ENCODE data around the gene TTYH2.
"Not testable (repeated sequence)": the region's sequence is repeated elsewhere in the genome, so short reads cannot be mapped to it uniquely, and the experiment has no call there.

Gene TTYH2

DNA sequence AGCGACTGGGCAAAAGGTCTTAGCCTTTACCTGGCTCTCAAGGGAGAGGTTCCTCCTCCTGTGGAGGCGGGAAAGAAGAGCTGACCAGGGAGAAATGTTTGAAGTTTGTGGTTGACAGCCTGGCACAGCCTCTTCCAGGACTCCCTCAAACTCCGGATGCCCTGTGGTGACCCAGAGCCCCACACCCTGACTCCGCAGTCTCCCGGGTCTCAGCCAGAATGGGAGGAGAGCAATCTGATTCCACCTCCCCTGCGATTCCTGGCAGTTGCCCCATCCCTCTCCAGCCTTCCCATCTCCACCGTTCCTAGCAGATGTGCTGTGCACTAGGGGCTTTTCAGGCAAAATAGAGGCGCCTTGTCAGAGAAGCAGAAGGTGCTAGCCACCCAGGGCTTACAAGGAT, 55.2 kb downstream of the TTYH2 start:
- no peak for DNase-seq

DNA sequence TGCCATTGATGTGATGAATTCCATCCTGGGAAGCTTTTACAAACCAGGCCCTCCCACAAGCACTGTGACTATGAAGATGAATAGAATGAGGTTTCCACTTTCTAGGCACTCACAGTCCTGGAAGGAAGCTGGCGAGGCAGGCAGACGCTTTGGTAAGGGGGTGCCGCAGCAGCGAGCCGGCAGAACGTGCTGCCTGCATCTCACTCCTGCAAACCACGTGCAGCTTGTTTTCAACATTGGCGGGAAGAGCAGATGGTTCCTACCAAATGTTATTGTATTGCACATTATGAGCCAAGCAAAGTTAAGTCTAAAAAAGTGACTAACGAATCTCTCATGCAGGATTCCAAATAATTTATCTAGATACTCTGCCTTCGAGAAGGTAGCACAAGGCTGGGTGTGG, 57.0 kb downstream of the TTYH2 start:
- no peak for DNase-seq

DNA sequence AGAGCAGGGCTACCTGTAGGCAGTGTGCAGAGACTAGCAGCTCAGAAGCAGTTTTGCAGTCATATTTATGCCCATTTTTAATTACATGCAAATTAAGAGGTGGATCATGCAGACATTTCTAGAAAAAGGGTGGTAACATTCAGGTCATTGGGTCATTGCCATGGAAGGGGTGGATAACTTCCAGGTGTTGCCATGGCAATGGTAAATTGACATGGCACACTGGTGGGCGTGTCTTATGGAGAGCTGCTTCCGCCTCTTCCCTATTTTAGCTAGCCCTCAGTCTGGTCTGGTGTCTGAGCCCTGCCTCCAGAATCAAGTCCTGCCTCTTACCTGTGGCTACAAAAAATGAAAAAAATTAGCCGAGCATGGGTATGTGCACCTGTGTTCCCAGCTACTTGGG, 57.9 kb downstream of the TTYH2 start:
- DNase-seq = no peak

DNA sequence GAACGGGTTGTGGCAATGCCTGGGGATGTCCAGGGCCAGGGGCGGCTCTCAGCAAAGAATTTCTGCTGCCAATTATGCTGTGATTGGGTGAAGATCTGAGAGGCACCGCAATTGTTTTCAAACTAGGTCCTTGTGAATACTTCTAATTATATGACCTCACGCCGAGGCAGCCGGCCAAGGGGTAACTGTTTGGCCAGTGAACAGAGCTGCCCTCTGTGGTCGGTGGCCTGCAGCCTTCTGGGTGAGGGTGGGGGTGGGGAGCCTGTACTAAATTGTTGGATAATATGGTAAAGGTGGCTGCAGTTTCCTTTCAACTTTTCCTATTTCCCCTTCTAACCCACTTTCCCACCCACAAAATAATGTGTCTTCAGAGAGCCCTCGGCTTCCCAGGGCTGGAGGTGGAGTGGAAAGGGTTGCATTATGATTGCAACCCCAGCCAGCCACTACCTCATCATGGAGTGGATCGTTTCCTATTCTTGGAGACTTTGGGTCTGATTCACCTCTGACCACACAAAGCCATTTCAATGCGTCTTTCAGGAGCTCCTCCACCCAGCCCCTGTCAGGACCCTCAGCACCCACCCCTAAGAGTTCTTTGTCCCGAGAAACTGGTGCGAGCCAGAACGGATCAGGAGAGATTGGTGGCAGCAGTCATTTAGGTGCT, 58.7 kb downstream of the TTYH2 start:
- DNase-seq = no peak

DNA sequence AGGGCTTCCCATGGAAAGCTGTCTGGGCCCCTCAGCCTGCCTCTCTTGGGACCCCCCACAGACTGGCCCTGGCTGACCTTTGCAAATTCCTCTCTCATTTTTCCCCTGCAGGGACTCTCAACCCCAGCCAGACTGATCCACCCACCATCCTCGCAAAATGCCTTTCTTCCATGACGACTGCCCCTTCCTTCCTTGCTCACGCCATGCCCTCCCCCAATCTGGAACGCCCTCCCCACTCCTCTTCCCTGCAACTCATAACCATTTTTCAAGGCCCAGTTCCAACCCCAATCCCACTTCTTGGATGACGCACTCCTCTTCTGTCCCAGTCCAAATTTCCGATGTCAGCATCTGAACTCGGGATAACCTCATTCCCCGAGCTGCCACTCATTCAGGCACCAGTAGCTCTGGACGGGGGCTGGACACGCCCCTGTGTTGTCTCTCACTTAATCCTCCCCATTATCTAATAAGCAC, 59.4 kb downstream of the TTYH2 start:
- no peak for DNase-seq

DNA sequence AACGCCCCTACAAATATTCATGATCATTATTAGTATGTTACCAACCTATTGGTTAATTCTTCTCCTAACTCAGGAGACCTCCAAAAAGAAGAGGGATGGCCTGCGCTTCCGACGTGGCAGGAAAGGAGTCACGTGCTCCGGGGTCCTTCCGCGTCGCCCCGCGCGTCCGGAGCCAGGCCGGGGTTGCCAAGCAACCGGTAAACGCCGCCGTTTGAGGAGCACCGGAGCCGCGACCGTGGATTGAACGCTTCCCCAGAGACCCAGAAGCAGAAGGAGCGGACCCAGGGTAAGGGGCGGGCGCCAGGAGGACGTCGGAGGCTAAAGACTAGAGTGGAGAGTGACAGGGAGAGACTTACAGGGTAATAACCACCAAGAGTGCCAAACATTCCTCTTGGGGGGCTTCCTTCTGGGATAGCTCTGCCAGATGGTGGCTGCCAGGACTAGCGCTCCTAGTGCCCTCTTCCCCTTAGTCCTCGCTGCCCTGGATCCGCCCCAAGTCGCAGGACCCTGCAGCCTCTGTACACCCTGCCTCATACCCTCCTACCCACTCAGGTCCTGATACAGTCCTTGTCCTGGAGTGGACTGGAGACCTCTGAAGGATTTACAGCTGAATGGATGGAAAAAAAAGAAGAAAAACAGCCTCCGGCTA, 60.8 kb downstream of the TTYH2 start, which contains the start of gene DNAI2:
Gene DNAI2 (plus strand): TSS at position 175 of the 649 bp plus-strand sequence. CDS start 7,584 bp downstream, outside the sequence.
- no peak for DNase-seq

DNA sequence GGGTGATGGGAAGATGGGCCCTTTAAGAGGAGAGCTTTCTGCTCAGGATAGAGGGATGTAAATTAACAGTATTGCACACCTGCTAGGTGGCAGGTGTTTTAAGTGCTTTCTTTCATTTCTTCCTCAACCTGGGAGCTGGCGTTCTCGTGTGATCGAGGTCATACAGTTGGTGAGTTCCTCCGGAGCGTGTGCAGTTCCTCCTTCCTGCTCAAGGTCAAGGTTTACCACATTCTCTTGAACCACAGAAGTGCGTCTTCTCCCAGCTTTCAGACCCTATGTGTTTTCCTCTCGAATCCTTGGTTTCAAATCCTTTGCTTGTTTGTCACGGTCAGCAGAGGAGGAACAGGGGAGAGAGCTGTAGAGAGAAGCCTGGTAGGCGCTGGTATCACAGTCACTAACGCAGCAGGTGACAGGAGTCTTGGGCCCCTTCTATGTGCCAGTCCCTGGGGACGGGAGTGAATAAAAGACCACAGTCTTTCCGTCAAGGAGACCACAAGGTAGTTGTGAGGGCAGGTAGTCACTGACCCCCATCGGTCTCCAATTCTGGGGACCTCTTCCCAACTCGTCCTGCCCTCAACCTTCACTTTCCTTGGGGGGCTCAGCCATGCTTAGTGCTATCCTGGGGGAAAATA, 61.5 kb downstream of the TTYH2 start:
- no peak for DNase-seq

DNA sequence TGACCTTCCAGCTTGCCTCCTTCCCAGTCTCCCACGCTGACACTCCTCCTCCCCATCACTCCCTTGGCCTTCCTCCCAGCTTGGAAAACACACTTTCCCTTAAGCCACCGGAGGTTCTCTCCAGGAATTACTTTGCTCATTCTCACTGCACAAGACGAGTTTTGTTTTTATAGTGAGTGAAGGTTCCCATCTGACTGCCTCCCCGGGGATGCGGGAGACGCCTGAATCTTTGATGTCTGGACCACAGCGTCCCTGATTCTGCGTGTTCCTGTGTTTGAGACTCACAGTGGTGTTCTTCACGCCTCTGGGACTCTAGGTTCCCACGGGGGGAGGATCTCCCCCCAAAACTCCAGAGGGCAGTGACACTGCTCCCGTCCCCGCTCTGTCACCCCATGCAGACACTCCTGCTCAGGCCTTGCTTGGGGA, 62.7 kb downstream of the TTYH2 start:
- no peak for DNase-seq

DNA sequence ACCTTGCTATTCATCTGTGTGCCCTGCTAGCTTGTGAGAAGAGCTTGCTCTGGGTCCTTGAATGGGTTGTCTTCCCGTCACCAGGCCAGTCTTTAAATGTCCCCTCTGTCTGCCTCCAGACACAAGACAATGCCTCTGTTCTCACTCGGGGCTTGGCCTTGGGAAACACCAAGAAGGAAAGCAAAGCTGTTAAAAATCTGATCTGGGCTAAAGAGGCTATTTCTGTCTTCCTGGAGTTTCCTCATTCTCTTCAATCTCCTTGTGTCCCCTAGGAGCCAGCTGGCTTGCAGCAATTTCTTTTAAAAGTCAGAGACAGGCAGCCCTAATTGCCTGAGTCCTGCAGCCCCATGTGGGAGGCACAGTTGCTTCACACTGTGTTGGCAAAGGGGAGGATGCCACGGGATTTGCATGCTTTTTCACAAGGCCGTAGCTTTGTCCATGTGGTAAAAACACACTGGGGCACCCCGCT, 63.2 kb downstream of the TTYH2 start:
- no peak for DNase-seq

DNA sequence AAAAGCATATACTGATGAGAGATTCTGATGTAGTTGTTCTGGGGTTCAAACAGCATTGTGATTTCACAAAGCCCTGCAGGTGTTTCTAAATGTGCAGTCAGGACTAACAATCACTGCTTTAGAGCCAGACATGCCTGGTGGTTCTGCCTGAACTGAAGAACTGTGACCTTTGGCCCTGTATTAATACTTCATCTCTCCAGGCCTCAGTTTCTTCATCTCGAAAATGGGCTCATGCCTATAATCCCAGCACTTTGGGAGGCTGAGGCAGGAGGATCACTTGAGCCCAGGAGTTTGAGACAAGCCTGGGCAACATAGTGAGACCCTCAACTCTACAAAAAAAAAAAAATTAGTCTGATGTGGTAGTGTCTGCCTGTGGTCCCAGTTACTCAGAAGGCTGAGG, 64.6 kb downstream of the TTYH2 start:
- DNase-seq = no peak

DNA sequence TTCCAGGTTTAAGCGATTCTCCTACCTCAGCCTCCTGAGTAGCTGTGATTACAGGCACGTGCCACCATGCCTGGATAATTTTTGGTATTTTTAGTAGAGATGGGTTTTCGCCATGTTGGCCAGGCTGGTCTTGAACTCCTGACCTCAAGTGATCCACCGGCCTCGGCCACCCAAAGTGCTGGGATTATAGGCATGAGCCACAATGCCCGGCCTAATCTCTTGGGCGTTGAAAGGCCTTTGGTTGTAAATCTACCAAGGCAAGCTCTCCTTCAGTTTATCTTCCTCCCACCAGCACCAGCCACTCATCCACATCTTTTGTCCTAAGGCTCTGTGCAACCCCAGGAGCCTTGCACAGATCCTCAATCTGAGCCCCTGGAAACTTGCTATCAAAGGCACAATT, 66.2 kb downstream of the TTYH2 start:
- not testable (repeated sequence) for DNase-seq

DNA sequence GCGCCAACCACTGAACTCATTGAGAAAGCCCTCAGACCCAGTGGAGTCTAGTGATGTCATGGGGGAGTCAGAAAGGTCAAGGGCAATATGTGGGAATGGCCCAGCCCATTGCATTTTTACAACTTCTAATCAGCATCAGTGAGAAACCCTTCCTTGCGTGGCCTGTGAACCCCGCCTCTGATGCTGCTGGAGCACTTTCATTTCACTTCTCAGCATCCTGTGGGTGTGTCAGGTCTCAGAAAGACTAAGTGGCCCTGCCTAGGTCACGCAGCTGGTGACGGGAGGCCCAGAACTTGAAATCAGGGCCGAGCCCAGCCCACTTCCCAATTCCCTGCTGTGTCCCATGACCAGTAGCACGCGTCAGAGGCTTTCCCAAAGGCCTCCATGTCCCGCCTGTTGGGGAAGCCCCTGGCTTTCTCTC, 66.7 kb downstream of the TTYH2 start:
- DNase-seq = no peak

DNA sequence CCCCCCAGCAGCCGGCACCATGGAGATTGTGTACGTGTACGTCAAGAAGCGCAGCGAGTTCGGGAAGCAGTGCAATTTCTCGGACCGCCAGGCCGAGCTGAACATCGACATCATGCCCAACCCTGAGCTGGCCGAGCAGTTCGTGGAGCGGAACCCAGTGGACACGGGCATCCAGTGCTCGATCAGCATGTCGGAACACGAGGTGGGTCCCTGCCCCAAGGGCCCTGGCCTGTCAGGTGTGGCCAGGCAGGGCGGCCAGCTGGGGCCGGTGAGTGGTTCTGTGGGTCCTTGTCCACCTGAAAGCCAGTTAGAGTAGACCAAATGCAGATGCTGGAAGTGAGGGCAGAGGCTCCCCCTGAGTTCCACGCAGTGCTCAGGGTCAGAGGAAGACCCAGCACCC, 68.4 kb downstream of the TTYH2 start:
- no peak for DNase-seq

DNA sequence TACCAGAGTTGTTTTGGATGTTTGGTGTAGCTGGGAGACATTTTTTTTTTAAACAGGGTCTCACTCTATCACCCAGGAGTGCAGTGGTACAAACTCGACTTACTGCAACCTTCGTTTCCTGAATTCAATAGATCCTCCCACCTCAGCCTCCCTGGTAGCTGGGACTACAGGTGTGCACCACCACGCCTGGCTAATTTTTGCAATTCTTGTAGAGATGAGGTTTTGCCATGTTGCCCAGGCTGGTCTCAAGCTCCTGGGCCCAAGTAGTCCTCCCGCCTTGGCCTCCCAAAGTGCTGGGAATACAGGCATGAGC, 68.9 kb downstream of the TTYH2 start:
- not testable (repeated sequence) for DNase-seq

DNA sequence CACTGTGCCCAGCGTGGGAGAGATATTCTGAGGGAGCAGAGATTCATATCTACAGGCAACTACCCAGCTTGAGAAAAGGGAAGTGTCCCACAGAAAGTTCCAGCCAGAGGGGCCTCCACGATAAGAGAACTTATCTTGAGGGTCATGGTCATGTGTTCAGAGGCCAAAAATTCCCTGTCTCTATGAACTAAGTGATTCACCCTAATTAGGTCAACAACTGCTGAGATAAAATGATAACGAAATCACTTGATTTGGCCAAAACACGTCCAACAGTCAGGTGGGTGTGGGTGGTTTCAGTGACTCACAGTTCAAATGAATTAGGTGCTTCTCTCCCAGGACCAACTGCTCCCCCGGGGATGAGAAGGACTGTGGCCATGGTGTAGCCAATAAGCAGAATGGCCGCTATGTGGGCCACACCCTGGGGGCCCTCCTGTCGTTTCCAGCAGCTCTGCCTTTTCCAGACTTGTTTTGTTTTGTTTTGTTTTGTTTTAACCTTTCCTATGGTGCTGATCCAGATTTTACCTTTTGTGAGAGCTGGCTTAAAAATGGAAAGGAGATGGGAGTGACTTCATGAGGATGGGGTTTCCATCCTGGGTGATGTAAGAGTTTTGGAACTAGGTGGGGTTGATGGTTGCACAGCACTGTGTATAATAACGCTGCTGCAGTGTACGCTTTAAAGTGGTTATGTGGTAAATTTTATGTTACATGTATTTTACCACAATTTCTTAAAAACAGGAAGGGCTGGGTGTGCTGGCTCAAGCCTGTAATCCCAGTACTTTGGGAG, 69.4 kb downstream of the TTYH2 start:
- DNase-seq = no peak

DNA sequence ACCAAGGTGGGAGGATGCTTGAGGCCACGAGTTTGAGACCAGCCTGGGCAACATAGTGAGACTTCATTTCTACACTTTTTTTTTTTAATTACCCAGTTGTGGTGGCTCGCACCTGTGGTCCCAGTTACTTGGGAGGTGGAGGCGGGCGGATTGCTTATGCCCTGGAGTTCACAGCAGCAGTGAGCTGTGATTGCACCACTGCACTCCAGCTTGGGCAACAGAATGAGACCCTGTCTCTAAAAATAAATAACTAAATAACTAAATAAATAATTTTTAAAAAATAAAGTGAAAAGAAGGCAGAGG, 70.0 kb downstream of the TTYH2 start:
- no peak for DNase-seq

DNA sequence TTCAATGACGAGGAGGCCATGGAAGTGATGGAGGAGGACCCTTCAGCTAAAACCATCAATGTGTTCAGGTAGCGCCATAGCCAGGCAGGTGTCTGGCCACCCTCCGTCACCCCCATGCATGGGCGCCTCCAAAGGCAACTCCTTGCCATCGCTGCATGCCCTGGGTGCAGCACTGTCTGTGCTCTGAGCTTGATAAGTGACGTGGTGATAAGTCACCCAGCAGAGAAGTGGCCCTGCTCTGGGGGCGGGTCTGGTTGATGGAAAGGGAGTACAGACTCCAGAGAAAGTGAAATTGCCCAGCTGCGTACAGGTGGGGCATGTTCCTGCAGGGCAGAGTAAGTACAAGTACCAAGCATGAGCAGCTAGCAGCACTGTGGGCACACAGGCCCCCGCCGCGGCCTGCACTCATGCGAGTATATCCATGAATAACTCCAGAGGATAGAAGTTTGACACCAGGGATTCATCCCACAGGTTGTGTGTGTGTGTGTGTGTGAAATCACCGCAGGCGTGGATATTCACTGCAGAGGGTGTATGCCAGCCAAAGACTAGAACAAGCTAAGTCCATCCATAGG, 73.7 kb downstream of the TTYH2 start:
- DNase-seq = no peak

DNA sequence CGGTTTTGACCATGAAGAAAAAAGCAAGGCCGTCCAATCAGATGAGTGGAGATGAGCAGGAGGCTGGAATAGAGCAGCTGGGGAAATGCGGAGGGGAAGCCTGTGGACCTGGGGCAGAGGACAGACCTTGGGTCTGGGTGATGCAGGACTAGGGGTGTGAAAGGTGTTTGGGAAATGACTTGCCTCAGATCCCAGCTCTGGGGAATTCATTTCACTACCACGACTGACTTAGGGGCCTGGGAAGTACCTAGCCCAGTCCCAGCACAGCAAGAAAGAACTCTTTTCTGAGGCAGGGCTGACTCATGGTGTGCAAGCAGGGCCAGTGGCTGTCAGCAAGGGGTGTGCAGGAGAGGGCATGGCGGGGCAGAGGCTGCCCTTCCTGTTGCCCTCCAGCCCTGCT, 75.4 kb downstream of the TTYH2 start:
- DNase-seq = no peak

DNA sequence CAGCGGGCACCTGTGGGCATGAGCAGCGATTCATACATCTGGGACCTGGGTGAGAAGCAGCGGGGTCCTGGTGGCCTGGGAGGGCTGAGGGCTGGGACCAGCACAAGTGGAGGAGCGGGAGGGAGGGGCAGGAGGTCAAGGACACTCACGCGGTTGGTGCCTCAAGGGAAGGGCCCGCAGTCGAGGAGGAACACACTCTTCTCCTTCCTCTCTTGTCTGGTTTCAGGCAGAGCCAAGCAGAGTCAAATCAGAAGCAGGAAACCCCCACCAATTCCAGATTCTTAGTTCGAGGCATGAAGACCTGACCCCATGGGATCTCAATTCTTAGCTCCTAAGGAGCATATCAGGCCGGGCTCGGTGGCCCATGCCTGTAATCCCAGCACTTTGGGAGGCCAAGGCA, 76.3 kb downstream of the TTYH2 start:
- DNase-seq = no peak

DNA sequence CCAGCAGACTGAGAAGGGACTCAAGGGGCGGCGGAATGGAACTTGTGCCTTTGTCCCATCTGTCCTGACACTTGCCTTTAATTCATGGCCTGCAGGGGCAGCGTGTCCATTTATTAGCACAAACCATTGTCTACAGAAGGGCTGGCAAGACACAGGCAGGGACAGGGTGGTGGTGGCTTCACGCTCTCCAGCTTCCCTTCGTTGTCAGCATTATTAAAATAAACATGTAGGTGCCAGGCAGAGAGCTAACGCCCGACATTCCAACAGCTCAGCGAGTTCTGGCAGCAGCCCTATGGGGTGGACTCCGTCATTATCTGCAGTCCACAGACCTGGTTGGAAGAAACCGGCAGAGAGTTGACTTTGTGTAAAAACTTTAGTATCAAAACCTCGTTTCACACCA, 77.0 kb downstream of the TTYH2 start:
- no peak for DNase-seq

DNA sequence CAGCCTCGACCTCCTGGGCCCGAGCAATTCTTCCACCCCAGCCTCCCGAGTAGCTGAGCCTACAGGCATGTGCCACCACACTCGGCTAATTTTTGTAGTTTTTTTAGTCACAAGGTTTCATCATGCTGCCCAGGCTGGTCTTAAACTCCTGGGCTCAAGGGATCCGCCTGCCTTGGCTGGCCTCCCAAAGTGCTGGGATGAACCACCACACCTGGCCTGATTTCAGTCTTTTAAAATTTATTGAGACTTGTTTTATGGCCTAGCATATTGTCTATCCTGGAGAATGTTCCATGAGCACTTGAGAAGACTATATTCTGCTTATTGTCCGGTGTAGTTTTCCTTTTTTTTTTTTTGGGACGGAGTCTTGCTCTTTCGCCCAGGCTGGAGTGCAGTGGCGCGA, 79.1 kb downstream of the TTYH2 start:
- DNase-seq = no peak

DNA sequence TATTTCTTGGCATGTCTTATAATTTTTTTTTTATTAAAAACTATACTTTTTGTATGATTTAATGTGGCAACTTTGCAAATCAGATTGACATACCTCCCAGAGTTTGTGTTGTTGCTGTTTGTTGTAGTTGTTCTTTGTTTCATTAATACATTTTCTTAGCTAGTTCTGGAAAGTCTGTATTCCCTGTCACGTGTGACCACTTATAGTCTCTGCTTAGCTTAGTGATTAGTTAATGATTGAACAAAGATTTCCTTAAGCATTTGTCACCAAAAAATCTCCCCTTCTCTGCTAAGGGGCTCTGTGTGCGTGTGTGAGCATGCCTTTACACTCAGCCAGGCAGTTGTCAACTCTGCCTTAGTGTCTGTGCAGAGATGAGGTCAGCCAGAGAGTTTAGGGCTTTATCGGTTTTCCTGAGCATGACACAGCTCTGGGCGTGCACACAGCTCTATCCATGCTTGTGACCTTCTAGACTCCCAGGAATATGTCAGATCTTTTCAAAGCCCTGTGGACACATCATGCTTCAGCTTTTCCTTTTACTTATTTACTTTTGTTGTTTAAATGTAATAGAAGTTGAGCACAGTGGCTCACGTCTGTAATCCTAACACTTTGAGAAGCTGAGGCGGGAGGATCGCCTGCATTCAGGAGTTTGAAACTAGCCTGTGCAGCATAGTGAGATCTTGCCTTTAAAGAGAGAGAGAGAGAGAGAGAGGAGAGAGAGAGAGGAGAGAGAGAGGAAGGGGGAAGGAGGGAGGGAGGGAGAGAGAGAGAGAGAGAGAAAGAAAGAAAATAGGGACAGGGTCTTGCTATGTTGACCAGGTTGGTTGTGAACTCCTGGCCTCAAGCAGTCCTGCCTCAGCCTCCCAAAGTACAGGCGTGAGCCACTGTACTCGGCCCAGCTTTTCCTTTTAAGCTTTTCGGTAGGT, 82.5 kb downstream of the TTYH2 start:
- no peak for DNase-seq

Data from SHP77 treated with DMSO at 0.1 percent for 48 hours (cell line).